HG03432 (cell line): ENCODE results near the gene CTNNA2.
"Not testable (repeated sequence)": the region's sequence is repeated elsewhere in the genome, so short reads cannot be mapped to it uniquely, and the experiment has no call there.

Experiments
- ATAC-seq: cut with Tn5 transposase; IDR thresholded peaks from one replicate; pipeline ENCODE4 v1.9.1; 2021; ENCODE audit warnings: mild to moderate bottlenecking, moderate library complexity; ENCODE audit not compliant: unreplicated experiment

The CTNNA2 gene

DNA sequence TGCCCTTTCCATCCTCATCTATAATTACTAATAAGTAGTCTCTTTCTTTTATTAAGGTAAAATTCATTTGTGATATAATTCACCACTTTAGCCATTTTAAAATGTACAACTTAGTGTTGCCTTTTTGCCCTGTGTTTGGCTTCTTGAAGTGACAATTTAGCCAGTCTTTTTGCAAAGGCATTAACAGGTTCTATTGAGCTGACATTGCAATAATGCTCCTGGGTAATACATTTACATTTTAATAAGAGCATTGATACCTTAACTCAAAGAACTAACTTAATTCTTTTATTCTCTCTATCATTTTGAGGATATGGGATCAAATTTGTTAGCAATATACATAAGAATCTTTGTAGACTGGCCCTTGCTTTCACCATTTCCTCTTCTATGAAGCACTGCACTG lies 549.4 kb downstream of the CTNNA2 start:
- no peak for ATAC-seq

DNA sequence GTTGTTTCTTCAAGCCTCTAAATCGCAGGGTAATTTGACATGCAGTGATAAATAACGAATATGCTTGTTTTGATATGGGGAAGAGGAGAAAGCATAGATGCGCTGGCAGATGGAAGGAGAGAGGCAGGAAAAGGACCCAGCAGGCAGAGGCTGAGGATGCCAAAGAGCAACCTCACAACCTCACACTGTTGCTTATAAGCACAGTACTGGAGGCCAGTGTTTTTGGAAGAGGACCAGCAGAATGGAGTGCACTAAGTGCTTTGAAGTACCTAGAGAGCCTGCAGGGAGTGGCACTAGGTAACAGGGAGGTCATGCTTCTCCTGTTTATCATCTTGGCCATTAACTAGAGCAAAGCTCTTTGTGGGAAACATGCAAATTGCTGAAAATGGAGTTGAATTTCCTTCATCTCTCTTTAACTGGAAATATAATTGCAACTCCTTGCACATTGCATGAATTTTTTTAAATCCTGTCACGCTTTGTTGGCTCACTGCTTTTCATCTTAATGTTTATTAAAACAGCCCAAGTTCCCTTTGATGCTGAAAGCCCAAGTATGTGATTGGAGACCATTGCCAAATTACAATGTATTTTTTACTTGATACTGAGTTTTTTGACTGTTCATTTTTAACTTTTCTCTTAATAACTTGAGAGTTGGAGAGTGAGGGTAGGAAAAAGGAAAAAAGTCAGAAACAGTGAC lies 555.3 kb downstream of the CTNNA2 start:
- no peak for ATAC-seq

DNA sequence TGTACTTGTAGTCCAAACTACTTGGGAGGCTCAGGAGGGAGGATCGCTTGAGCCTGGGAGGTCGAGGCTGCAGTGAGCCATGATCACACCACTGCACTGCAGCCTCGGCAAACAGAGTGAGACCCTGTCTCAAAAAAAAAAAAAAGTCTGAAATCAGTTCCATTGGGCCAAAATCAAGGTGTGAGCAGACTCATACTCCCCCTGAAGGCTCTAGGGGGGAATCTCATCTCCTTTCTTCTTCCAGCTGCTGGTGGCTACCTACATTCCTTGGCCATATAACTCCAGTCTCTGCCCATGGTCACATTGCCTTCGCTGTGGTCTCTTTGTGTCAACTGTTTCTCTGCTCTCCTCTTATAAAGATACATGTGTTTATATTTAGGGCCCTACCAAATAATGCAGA lies 557.7 kb downstream of the CTNNA2 start:
- ATAC-seq, result no peak

DNA sequence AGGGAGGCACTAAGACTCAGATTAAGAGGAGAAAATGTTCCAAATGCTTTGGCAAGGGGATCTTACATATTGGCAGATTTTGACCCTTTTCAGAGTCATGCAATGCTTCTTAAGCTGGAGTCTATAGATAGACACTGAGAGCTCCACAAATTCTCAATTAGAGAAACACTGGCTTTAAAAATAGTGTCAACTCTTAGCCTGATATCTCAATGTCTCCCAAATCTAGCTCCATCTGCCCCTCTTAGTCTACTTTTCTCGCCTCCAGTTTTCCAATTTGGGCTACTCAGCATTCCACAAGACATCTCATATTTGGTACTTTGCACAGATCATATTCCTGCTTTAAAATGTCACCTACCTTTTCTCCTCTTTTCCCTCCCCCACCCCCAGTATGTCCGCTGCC lies 559.1 kb downstream of the CTNNA2 start:
- ATAC-seq, result no peak

DNA sequence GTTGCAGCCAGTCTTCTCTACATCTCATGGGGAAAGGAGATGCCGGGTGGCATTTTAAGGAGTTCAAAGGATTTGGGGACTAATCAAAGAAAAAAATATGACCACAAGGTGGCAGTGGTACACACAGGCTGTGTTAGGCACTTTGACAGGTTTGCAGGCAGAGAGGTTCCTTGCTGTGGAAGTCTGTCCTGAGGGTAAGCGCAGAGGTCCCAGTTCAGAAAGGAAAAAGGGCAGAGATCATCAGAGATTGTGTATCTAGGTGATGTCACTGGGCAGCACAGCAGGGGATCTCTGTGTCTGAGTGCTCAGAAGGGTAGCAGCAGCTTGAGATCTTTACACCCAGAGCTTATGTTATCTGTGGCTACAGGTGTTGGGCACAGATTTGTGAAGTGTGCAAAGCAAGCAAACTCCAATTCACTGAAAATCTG lies 560.3 kb downstream of the CTNNA2 start:
- peak; percentile 77 for ATAC-seq

DNA sequence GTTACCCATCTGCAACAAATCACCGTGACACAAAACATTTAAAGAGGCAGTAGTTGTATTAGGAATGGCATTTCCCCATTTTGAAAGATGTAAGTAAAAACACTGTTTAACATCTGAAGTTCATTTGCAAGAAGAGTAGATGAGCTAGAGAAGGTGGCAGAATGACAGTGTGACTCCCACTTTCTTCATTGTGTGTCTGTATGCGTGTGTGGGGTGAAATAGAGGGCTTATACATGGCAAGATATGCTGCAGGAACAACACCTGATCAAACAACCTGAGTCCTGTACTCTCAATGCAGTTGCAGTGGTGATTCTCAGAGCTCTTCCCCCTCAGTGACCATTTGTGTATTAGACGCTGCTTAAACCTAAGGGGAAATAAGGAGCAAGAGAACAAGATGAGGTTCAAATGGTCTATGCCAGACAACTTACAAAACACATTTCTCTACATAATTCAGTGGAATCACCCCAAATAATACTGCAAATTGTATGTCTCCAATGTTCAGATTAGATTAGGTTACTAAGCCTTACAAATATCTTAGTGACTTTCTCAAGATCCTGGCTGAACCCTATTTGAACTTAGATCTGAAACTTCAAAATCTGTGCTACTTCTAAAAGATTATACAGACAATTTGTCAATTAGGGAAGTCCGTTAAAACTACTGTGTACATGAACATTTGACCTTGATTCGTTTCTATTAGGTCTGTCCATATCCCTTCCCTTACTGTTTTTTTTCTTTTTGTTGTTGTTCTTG lies 561.6 kb downstream of the CTNNA2 start:
- ATAC-seq, result no peak

DNA sequence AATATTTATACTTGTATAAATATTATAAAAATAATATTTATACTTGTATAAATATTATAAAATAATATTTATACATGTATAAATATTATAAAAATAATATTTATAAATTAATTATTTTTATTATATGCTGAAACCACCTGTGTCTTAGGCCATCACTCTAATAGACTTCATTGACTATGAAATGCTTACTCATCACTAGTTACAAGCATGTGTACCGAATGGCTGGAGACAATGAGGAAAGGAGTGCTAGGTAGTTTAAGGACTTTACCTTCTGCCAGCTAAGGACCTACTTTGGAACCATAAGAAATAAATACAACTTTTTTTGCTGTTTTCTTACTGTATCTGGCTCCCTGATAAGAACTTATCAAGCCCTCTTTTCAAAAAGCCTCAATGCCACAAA lies 562.9 kb downstream of the CTNNA2 start:
- ATAC-seq, result no peak

DNA sequence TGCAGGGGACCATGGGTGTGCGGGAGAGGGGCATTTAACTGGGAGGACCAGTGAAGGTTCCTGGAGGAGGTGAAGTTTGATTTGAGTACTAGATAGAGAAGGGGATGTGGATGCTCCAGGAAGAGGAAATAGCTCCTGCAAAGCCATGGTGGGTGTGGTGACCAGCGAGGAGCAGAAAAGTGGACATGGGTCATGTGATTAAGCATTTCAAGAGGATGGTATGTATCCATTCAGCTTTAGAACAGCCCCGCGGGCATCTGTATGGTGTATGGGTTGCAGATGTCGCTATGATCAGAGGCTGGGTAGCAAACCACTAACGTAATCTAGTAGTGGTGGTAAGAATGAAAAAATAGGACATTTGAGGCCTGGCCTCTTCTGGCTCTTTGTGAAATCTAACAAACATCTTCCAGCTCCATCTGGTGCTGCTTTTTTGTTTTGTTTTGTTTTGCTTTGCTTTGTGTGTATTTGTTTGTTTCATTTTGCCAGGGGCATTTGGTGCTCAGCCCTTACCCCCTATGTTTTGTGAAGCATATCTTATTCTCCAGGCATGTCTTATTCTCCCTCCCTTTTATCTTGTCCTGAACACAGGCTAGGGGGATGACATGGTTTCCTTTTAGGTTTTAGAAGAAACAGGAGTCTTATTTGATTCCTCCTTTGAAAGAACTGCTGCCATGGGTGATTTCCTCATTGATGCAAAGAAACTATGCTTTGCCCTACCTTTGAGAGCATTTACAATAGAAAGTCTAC lies 565.6 kb downstream of the CTNNA2 start:
- ATAC-seq, result no peak

DNA sequence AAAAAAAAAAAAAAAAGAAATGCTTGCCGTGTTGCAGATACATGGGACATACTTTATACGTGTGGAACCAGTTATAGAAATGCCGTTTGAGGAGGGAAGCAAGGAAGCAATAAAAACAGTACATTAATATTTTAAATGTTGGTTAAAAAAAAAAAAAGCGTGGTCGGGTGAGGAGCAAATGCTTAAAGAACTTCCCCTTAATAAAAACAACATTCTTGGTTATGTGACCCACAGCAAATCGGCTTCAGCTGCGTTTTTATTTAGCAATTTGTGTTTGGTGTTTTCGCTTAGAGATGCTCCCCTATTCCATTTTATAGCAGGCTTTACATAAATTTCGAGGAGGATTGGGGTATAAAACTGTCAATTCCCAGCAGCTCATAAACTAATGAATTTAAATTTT lies 568.1 kb downstream of the CTNNA2 start:
- ATAC-seq, result no peak

DNA sequence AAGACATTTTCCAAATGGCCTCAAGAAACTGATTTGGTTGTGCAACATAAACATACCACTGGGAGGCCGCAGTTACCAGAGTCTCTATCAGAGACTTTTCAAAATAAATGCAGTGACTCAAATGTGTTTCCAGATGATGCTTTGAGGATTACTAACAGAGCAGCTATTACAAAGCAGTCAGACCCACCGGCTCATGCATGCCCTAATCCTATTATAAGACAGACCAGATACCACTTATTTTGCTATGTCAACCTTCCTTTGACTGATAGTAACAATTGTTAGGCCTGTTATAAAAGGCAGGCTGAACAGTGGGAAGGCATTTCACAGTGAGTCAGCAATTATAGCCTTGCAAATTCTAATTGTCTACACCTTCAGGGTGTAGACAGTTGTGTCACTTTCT lies 574.0 kb downstream of the CTNNA2 start:
- no peak for ATAC-seq

DNA sequence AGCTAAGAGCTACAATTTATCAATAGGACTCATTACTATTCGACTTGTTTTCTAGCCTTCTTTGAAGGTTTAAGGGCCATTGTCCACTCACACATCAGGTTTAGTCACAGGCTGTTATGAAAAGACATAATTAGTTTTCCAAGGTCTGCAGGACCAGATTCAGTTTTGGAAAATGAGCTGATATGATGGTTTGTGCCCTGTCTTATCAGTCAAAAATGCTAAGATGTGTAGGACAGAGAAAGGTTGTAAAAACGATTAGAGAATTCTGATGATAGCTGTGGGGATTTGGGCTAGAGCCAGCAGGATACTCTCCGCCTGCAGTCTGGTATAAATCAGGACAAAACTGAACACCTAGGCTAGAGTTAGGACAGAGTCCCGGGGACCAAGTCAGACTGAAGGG lies 578.4 kb downstream of the CTNNA2 start:
- ATAC-seq, result no peak

DNA sequence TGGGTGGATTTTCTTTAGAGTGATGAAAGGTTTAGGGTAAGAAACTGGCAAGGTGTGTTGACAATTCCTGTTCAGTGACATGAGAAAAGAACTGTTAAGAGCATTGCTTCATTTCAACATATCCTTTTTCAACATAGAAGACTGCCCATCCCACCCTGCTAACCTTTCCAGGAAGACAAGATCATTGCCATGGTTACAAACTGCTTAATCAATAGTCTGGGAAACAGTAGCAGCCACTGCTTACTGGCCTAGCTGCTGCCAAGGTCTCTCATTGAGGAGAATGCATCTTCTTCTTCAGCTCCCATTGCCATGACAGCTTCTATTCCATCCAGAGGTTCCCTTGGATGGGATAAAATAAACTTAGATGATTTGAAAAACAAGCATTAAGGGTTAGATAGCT lies 579.6 kb downstream of the CTNNA2 start:
- ATAC-seq, result no peak

DNA sequence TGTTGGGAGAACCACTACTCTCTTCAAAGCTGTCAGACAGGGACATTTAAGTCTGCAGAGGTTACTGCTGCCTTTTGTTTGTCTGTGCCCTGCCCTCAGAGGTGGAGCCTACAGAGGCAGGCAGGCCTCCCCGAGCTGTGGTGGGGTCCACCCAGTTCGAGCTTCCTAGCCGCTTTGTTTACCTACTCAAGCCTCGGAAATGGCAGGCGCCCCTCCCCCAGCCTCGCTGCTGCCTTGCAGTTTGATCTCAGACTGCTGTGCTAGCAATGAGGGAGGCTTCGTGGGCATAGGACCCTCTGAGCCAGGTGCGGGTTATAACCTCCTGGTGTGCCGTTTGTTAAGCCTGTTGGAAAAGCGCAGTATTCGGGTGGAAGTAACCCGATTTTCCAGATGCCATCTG lies 585.7 kb downstream of the CTNNA2 start:
- ATAC-seq, result not testable (repeated sequence)

DNA sequence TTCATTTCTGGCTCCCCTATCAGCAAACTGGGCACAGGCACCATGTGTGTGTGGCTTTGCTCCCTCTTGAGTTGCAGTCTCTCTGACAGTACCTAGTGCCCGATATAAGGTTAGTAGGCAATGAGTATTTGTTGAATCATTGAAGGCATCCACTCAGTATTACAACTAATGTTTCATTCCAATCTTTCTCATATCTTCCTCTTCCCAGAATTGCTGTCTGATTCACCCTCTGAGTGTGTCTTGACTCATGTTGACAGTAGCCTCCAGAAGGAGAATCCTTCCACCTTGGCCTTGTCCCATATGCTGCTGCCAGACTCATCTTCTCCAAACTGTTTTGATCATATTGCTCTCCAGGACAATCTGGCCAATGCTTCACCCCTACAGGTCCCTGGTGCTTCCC lies 589.2 kb downstream of the CTNNA2 start:
- ATAC-seq, result no peak

DNA sequence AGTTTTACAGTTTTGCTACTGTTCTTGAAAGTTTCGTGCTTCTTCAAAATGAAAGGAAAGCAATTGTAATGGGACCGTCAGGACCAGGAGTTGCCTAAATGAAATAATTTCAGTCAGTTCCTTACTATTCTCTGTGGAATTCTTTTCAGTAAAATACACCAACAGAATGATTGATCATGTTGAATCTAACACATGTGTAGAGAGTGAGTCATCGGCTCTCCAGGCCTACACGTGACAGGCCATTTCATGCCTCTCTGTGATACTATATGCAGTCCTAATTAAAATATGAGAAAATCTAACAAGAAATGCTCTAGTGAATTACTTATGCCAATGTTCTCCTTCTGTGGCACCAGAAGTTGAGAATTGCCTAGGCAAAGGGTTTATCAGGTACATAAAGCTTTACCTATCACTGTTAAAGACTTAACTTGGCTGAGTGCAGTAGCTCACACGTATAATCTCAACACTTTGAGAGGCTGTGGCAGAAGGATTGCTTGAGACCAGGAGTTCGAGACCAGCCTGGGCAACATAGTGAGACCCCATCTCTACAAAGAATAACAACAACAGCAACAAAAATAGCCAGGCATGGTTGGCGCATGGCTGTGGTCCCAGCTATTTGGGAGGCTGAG lies 592.3 kb downstream of the CTNNA2 start:
- ATAC-seq, result no peak

DNA sequence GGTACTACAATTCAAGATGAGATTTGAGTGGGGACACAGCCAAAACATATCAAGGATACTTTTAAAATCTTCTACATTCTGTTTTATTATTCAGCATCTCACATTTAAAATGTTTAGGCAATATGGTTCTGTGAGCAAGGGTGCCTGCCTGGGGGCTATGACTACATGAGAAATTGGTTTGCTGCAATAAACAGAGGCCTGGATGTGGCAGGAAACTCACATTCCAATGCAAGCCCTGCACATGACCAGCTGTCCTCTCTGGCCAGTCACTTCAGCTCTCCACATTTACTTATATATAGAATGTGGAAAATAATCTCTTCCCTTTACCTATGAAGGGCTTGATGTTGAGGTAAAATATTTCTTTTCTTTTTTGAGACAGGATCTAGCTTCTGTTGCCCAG lies 598.3 kb downstream of the CTNNA2 start:
- ATAC-seq, result no peak

DNA sequence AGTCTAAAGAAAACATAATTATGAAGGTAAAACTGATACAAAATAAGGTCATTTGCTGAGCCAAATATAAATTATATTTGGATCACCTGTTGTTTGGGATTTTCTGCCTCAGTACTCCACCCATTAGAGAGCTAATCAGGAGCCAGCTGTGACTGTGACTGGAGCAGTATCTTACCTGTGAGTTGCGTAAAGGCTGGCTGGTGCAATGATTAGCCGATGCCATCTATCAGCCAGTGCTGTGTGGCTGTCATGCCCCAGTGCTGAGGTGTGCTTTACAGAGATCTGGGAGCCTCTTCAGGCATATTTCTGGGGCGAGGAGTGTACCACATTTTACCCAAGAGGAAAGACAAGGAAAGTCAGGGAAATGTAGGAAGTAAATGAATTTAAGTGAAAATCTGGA lies 599.9 kb downstream of the CTNNA2 start:
- no peak for ATAC-seq

DNA sequence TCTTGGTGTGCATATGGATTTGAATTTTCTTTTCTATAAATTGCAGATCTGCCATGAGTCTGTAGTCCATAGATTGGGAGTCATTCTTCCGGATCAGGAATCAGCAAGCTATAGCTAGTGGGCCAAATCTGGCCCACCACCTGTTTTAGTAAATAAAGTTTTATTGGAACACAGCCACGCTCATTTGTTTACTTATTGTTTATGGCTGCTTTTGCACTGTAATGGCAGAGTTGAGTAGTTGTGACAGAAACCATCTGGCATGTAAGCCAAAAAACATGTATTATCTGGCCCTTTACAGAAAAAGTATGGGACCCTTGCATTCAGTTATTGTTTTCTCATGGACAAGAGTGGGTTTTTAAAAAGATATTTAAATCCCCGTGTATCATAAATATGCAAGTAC lies 600.5 kb downstream of the CTNNA2 start:
- ATAC-seq, result no peak

DNA sequence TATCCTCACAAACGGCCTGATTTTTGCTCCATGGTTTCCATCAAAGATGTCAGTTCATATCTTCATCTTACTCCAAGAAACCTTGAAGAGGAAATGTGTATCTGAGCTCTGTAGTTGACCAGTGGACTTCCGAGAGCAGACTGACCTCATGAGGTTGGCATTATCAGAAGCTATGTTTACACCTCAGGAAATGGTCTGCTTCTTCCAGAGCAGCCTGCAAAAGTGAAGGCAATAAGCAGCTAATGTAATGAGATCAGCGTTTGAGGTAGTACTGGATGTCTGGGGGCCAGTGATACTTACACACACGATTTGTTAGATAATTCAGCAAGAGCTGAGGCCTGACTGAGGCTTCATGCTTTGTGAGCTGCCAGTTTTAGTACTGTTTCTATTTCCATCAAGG lies 602.0 kb downstream of the CTNNA2 start:
- ATAC-seq, result no peak

DNA sequence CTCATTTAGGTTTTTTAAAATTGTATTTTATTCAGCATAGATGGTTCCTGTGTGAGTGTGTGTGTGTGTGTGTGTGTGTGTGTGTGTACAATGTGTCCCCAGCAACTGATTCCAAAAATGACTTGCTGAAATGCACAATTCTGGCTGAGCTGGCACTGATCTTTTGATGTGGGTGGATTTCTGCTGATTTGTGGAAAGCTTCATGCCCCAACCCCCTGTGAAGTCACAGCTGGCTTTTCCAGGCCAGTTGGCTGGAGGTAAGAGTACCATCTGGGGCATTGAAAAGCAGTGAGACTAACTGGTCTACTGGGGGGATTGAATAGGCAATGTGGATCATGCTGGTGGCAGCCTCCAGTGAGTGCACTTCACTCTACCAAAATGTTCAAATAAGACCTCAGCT lies 604.5 kb downstream of the CTNNA2 start:
- ATAC-seq, result no peak

DNA sequence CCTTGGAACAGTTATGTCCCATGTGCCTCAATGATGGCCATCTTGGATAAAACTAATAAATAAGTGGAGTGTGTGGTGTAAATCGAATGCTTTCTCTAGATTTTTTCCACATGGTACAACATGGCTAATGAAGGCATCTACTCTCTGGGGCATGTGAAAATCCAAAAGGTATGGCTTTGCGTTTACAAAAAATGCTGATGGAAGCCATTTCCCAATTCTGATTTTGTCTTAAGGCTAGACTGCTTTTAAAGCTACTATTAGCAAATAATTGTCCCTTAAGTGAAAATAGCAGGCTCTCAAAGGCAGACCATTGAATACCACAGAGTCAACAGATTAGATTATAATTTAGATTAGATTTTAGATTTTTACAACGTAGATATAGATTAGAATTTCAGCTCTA lies 608.0 kb downstream of the CTNNA2 start:
- no peak for ATAC-seq

DNA sequence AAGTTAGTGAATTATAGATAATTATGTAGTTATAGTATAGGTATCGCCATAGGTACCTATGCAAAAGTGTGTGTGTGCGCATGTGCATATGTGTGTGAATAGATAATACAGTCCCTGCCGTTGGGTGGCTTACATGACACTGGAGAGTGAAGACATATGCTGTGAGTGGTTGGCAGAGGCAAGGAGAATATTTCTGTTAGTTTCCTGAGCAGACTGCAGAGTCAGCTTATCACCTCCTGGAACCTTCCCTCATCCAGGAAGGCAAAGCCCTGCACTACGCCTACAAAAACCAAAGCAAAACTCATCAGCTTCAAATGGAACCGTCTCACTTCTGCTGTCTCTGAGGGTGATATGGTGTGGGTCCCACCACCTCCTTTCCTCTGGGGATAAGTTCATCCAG lies 609.8 kb downstream of the CTNNA2 start:
- ATAC-seq, result no peak
